Choroid plexus epithelial cell (primary cell): Measurements from ENCODE around the gene EYA3.

Source experiments
- DNase-seq: peaks from one replicate; pipeline ENCODE4 v3.0.0-alpha.2; 2010; ENCODE audit warnings: low read depth
- H3K4me3 ChIP-seq: 2 replicates; pipeline ENCODE4 v1.5.1; 2011; ENCODE audit warnings: low read depth, mild to moderate bottlenecking, control low read depth, low read length, moderate library complexity
- TF ChIP-seq, protein P1 (sequence below): conservative IDR thresholded peaks from 2 replicates; pipeline ENCODE4 v1.5.1; 2011; ENCODE audit warnings: low read depth, mild to moderate bottlenecking, control low read depth, inconsistent platforms, low read length, moderate library complexity

The EYA3 gene

DNA sequence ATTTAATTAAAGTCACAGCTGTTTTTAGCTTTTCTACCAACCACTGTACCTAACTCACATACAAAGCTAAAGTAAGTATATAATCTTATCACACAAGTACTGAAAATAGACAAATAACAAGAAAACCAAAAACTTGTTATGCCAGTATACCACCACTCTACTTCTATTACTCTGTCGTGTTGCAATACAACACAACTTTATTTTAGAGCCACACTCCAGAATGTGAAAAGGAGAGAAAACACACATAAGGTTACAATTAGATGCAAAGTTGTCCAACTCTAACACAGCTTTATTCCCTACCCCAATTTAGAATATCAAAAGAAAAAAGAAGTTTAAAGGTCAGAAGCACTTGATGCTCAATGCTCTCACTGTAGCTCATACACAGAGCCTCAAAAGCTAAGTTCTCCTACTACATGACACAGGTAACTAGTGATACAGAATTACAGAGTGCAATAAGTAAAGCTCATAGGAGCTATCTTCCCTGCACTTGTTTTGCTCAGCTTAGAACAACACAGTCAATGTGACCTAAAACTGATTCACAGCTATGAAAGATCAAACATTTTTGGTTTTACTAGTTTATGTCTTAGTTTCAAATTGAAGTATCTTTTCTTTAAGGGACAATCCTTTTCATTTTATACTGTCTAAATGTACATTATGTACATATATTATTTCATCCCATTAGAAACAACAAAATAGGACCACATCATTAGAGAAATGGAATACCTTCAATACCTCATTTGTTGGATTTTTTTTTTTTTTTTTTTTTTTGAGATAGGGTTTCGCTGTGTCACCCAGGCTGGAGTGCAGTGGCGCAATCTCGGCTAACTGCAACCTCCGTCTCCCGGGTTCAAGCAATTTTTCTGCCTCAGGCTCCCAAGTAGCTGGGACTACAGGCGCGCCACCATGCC is 29.2 kb downstream of the EYA3 start:
- peak overlapping the region; percentile 17 for H3K4me3 ChIP-seq
- no peak for DNase-seq
- TF ChIP-seq, protein P1, sequence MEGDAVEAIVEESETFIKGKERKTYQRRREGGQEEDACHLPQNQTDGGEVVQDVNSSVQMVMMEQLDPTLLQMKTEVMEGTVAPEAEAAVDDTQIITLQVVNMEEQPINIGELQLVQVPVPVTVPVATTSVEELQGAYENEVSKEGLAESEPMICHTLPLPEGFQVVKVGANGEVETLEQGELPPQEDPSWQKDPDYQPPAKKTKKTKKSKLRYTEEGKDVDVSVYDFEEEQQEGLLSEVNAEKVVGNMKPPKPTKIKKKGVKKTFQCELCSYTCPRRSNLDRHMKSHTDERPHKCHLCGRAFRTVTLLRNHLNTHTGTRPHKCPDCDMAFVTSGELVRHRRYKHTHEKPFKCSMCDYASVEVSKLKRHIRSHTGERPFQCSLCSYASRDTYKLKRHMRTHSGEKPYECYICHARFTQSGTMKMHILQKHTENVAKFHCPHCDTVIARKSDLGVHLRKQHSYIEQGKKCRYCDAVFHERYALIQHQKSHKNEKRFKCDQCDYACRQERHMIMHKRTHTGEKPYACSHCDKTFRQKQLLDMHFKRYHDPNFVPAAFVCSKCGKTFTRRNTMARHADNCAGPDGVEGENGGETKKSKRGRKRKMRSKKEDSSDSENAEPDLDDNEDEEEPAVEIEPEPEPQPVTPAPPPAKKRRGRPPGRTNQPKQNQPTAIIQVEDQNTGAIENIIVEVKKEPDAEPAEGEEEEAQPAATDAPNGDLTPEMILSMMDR = no peak

DNA sequence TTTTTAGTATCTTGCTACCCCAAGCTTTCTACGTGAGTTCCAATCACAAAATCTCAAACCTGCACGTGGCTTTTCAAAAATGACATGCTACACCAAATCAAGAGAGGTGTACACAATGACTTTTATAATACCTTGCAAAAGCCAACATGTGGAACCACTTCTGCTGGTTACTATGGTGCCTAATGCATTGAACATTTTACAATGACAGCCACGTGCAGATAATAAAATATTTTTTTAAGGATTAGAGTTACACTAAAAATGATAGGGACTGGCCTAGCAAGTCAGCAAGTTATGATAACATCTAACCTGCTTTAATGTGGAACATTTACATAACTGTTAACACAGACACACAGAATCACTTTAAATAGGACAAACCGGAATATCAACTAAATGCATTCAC is 30.2 kb downstream of the EYA3 start:
- no peak for DNase-seq

DNA sequence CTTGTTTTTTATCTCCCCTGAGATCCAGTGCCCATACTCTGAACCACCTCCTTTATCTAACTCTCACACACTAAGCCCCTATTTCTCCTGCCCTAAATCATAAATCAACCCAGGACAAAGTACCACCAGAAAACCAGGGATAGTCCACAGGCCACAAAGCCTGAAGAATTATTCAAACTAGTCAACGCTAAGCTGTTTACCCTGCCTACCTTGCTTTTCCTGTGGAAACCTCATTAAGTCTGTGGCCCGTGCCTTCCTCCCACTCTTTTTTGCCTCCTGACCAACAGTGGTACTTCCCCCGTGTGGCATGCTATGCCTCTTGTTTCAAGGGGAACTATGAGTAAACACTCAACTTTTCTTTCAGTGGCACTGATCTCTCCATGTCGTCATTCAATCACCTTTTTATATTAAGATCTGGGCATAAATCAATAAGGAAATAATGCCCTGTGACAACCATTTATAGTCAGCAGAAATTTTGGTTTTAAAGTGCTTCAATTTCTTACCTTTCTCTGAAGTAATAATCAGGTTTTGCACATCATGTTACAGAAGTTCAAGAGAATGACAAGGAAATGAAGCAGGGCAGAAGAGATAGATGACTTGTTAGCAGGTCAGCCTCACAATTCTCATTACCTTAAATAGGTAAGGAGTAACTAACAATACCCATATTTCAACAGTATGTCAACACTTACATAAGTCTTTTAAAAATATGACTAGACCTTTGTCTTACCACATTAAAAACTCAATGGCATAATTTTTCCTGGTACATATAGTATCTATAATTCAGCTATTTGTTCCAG is 32.1 kb downstream of the EYA3 start:
- TF ChIP-seq, protein P1 = no peak
- DNase-seq = no peak
- no peak overlapping the region for H3K4me3 ChIP-seq

More for the DNA sequence above, 30.2 kb downstream of the EYA3 start:
- no peak overlapping the region for H3K4me3 ChIP-seq
- TF ChIP-seq, protein P1 = no peak

DNA sequence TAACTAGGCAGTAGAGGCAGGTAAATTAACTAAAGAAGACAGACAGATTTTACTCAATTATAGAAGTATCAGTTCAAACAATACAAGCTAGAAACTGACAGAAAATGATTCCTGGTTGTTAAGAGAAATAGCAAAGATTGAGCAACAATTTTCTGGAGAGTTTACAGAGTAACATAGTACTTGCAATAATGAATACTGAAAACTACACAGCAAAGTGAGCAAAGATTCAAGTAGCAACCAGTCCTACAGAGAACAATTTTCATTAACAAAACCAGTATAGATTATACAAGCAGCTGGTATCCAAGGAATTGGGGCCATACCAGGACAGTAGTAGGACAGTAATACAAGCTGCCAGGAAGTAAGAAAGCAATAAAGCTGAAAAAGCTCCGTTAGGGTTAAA is 37.6 kb downstream of the EYA3 start:
- no peak overlapping the region for H3K4me3 ChIP-seq
- no peak for DNase-seq
- TF ChIP-seq, protein P1 = no peak

DNA sequence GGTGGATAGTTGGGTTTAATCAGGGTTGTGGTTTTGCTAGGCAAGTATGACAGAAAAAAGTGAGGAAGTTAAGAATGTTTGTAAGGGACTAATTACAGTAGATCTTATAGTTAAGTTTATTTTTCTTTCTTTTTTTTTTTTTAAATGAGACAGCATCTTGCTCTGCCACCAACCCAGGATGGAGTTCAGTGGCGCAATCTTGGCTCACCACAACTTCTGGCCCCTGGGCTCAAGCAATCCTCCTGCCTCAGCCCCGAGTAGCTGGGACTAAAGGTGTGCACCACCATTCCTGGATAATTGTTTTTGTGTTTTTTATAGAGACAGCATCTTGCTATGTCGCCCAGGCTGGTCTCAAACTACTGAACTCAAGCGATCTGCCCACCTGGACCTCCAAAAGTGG is 41.7 kb downstream of the EYA3 start:
- no peak overlapping the region for H3K4me3 ChIP-seq
- no peak for DNase-seq
- TF ChIP-seq, protein P1 = no peak

DNA sequence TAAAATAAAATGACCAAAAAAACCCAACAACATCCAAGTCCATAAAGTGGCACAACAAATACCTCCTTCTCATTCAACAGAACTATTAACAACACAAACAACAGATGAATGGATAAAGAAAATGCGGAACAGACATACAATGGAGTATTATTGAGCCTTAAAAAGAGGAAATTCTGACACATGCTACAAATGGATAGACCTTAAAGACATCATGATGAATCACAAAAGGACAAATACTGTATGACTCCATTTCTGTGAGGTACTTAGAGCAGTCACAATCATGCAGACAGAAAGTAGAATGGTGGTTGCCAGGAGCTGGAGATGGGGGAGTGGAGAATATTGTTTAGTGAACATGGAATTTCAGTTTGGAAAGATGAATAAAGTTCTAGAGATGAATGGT is 42.6 kb downstream of the EYA3 start:
- TF ChIP-seq, protein P1 = no peak
- no peak for DNase-seq
- H3K4me3 ChIP-seq = no peak overlapping the region
